HG03520 (cell line): ENCODE measurements around the gene EAF1.
"Not testable (repeated sequence)": the region's sequence is repeated elsewhere in the genome, so short reads cannot be mapped to it uniquely, and the experiment has no call there.

ENCODE experiments used
- ATAC-seq: cut with Tn5 transposase; IDR thresholded peaks from one replicate; pipeline ENCODE4 v1.9.1; 2021; ENCODE audit warnings: mild to moderate bottlenecking, moderate library complexity; ENCODE audit not compliant: unreplicated experiment

The EAF1 gene

GRCh38 chr3:15404767-15405166 is 22.6 kb upstream of the EAF1 start:
- no peak for ATAC-seq

- ATAC-seq, result no peak
Observed at GRCh38 chr3:15405448-15406050, 21.8 kb upstream of the EAF1 start.

GRCh38 chr3:15409239-15409638 is 18.2 kb upstream of the EAF1 start:
- no peak for ATAC-seq

GRCh38 chr3:15409774-15410173 is 17.6 kb upstream of the EAF1 start:
- no peak for ATAC-seq

- not testable (repeated sequence) for ATAC-seq
Observed at GRCh38 chr3:15410966-15411365, 16.4 kb upstream of the EAF1 start.

GRCh38 chr3:15420871-15421270 is 6.5 kb upstream of the EAF1 start:
- no peak for ATAC-seq

GRCh38 chr3:15426579-15427118 is 749 bp upstream of the EAF1 start:
- no peak for ATAC-seq

- no peak for ATAC-seq
Observed at GRCh38 chr3:15427981-15428380, 583 bp downstream of the EAF1 start.

GRCh38 chr3:15428539-15428938 is 1.1 kb downstream of the EAF1 start:
- ATAC-seq, result no peak

- ATAC-seq, result no peak
Observed at GRCh38 chr3:15429080-15429479, 1.7 kb downstream of the EAF1 start.

- no peak for ATAC-seq
Observed at GRCh38 chr3:15430624-15431023, 3.2 kb downstream of the EAF1 start.

- no peak for ATAC-seq
Observed at GRCh38 chr3:15431256-15431837, 3.9 kb downstream of the EAF1 start.

GRCh38 chr3:15433531-15433930 is 6.1 kb downstream of the EAF1 start:
- no peak for ATAC-seq

- no peak for ATAC-seq
Observed at GRCh38 chr3:15434756-15435155, 7.4 kb downstream of the EAF1 start.

- ATAC-seq, result no peak
Observed at GRCh38 chr3:15436246-15436645, 8.8 kb downstream of the EAF1 start.

GRCh38 chr3:15438983-15439382 is 11.6 kb downstream of the EAF1 start:
- ATAC-seq, result no peak

- ATAC-seq, result no peak
Observed at GRCh38 chr3:15439476-15439875, 12.1 kb downstream of the EAF1 start.

GRCh38 chr3:15440891-15441290 is 13.5 kb downstream of the EAF1 start:
- ATAC-seq, result no peak

- ATAC-seq, result no peak
Observed at GRCh38 chr3:15443826-15444524, 16.6 kb downstream of the EAF1 start.

GRCh38 chr3:15449489-15450224 is 22.3 kb downstream of the EAF1 start:
- no peak for ATAC-seq

- no peak for ATAC-seq
Observed at GRCh38 chr3:15450438-15451215, 23.2 kb downstream of the EAF1 start.
